T-helper 2 cell treated with Interferon-gamma antibody and Interleukin-4, amounts not matched to agents 5 μg/mL and 100 μg/mL, for 36 hours (primary cell): ENCODE data around the gene UNC13C.
"Not testable (repeated sequence)": the region's sequence is repeated elsewhere in the genome, so short reads cannot be mapped to it uniquely, and the experiment has no call there.

ENCODE experiments used
- DNase-seq: peaks from one replicate; pipeline ENCODE4 v3.0.0; 2021; ENCODE audit warnings: low spot score
- H3K27ac Mint-ChIP-seq: one replicate; pipeline ENCODE4 v1.8.0; 2021; ENCODE audit warnings: mild to moderate bottlenecking, mixed read lengths
- H3K27me3 Mint-ChIP-seq: one replicate; pipeline ENCODE4 v1.8.0; 2021; ENCODE audit warnings: low read depth, mixed read lengths
- H3K36me3 Mint-ChIP-seq: one replicate; pipeline ENCODE4 v1.8.0; 2021; ENCODE audit warnings: low read depth, mixed read lengths
- H3K4me1 Mint-ChIP-seq: one replicate; pipeline ENCODE4 v1.8.0; 2021; ENCODE audit warnings: low read depth, mixed read lengths
- H3K4me3 Mint-ChIP-seq: one replicate; pipeline ENCODE4 v1.8.0; 2022; ENCODE audit warnings: mild to moderate bottlenecking, moderate library complexity, mixed read lengths
- H3K9me3 Mint-ChIP-seq: one replicate; pipeline ENCODE4 v1.8.0; 2021; ENCODE audit warnings: mixed read lengths

Gene UNC13C

DNA sequence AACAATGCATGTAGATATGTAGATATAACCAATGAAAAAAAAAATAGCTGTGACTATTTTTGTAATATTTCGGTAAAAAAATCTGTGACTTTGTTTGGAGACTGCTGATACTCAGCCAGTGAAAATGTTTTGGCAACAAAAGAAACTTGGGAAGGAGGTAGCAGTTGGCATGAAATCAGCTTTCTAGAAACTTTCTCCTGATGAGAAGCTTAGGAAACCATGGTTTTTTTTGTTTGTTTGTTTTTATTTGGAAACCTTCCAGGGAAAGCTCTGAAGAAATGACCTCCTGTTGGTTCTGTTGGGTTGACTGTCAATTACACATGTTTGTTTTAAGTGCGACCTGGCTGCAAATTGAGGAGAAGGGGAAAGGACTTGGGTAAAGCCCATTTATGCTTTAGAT is 445.9 kb downstream of the UNC13C start:
- H3K9me3 Mint-ChIP-seq, result no peaks in the 10 kb centered on the region
- no peaks in the 10 kb centered on the region for H3K4me1 Mint-ChIP-seq
- H3K27ac Mint-ChIP-seq, result no peak overlapping the region
- H3K4me3 Mint-ChIP-seq, result no peak overlapping the region
- no peak for DNase-seq
- no peaks in the 10 kb centered on the region for H3K27me3 Mint-ChIP-seq
- no peaks in the 10 kb centered on the region for H3K36me3 Mint-ChIP-seq

DNA sequence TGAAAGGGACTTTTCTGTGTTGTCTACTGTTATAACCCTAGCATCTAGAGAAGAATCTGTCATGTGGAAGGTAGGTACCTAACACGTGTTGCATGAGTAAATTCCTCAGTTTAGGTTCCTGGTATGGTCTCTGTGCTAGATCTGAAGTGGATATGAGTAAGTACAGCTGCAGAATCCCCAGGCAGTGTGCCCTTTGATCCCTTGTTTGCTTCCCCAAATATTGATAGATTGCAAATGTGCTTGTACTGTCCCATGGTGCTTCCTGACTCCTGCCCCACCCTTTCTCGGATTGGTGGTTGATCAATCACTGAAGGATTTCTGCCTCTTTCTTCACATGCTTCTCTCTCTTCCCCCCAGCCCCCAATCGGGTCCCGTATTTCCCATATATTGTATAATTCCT is 450.4 kb downstream of the UNC13C start:
- Mint-ChIP-seq H3K9me3 (peaks cover 4% of the 10 kb centered on the region), H3K27ac (no peak overlapping the region), H3K4me3 (no peak overlapping the region), H3K27me3 (no peaks in the 10 kb centered on the region), H3K36me3 (no peaks in the 10 kb centered on the region), H3K4me1 (no peaks in the 10 kb centered on the region)
- DNase-seq, result no peak

DNA sequence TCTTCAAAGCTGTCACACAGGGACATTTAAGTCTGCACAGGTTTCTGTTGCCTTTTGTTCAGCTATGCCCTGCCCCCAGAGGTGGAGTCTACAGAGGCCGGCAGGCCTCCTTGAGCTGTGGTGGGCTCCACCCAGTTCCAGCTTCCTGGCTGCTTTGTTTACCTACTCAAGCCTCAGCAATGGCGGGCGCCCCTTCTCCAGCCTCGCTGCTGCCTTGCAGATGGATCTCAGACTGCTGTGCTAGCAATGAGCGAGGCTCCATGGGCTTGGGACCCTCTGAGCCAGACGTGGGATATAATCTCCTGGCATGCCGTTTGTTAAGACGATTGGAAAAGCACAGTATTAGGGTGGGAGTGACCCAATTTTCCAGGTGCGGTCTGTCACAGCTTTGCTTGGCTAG is 472.0 kb downstream of the UNC13C start:
- not testable (repeated sequence) for H3K27me3 Mint-ChIP-seq, H3K27ac Mint-ChIP-seq, H3K4me1 Mint-ChIP-seq, DNase-seq, H3K36me3 Mint-ChIP-seq, H3K4me3 Mint-ChIP-seq
- peaks cover 43% of the 10 kb centered on the region for H3K9me3 Mint-ChIP-seq

DNA sequence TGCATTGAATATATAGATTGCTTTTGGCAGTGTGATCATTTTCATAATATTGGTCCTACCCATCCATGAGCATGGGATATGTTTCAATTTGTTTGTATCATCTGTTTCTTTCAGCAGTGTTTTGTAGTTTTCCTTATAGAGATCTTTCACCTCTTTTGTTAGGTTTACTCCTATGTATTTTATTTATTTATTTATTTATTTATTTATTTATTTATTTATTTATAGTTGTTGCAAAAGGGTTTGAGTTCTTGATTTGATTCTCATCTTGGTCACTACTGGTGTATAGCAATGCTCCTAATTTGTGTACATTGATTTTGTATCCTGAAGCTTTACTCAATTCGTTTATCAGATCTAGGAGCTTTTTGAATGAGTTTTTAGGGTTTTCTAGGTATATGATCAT is 478.2 kb downstream of the UNC13C start:
- peaks cover 57% of the 10 kb centered on the region for H3K9me3 Mint-ChIP-seq
- no peaks in the 10 kb centered on the region for H3K4me1 Mint-ChIP-seq
- H3K36me3 Mint-ChIP-seq, result no peaks in the 10 kb centered on the region
- H3K27ac Mint-ChIP-seq, result no peak overlapping the region
- no peak overlapping the region for H3K4me3 Mint-ChIP-seq
- no peaks in the 10 kb centered on the region for H3K27me3 Mint-ChIP-seq
- no peak for DNase-seq

DNA sequence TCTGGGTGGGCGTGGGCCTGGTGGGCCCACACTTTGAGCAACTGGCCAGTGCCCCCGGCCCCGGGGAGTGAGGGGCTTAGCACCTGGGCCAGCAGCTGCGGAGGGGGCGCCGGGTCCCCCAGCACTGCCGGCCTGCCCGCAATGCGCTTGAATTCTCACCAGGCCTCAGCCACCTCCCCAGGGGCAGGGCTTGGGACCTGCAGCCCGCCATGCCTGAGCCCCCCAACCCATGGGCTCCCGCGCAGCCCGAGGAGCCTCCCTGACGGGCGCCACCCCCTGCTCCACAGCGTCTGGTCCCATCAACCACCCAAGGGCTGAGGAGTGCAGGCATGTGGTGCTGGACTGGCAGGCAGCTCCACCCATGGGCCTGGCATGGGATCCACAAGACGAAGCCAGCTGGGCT is 484.3 kb downstream of the UNC13C start:
- Mint-ChIP-seq H3K4me3 (no peak overlapping the region), H3K36me3 (no peaks in the 10 kb centered on the region), H3K9me3 (peaks cover 32% of the 10 kb centered on the region), H3K27me3 (no peaks in the 10 kb centered on the region), H3K4me1 (no peaks in the 10 kb centered on the region), H3K27ac (no peak overlapping the region)
- no peak for DNase-seq

DNA sequence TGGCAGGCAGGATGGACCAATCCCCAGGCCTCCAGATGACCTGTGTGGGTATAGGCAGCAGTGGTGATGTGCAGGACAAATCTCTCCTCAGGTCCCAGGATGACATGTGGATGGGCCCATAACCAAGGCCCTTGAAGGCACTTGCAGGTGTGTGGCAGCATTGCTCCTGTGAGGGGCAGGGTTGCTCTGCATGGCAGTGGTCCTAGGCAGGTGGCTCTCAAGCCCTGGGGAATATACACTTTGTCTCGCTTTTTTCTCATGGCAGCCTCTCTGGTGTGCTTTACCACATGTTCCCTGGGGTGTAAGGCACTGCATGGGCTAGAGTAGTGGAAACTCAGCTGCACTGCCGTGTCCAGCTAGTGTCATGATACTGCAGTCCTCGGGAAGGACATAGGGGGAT is 503.6 kb downstream of the UNC13C start:
- H3K27me3 Mint-ChIP-seq, result no peaks in the 10 kb centered on the region
- H3K9me3 Mint-ChIP-seq, result peaks cover 12% of the 10 kb centered on the region

DNA sequence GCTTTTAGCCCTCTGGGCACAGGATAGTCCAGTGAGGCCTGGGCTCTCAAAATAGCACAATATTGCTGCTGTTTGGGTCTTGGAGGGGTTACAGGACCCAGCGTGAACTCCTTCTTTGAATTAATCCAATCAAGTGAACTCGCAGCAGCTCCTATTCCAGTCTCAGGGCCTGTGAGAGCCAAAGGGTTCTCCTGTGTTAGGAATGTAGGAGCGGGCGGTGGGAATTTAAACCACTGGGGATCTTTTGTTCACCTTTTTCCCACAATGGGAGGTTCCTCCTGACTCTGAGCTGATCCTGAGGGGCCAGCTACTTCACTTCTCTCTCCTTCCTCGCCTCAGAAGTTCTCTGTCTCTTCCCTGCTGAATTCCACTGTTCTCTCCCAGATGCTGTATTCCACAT is 504.0 kb downstream of the UNC13C start:
- DNase-seq, result no peak
- Mint-ChIP-seq H3K27ac (no peak overlapping the region), H3K4me3 (no peak overlapping the region), H3K36me3 (no peaks in the 10 kb centered on the region), H3K27me3 (no peaks in the 10 kb centered on the region), H3K9me3 (peaks cover 12% of the 10 kb centered on the region), H3K4me1 (no peaks in the 10 kb centered on the region)

More for the DNA sequence above, 503.6 kb downstream of the UNC13C start:
- Mint-ChIP-seq H3K36me3 (no peaks in the 10 kb centered on the region), H3K27ac (no peak overlapping the region), H3K4me1 (no peaks in the 10 kb centered on the region), H3K4me3 (no peak overlapping the region)
- no peak for DNase-seq

DNA sequence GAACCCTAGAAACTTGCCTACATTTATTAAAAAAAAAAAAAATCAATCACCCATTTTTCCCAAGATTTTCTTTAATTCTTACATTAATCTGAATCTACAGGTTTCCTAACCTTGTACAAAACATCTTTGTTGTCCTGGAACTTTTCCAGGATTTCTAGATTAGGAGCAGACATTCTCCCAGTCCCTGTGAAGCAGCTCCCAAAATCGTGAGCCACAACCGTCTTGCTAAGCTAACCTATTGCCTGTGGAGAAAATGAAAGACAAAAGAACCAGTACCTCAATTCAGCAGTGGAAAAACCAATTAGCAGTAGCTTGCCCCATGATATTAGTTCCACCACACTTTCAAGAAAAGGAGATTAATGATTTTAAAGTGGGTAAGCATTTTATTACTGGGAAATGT is 522.1 kb downstream of the UNC13C start:
- no peak overlapping the region for H3K4me3 Mint-ChIP-seq
- no peaks in the 10 kb centered on the region for H3K27me3 Mint-ChIP-seq
- no peaks in the 10 kb centered on the region for H3K36me3 Mint-ChIP-seq
- no peaks in the 10 kb centered on the region for H3K9me3 Mint-ChIP-seq
- H3K4me1 Mint-ChIP-seq, result no peaks in the 10 kb centered on the region
- no peak overlapping the region for H3K27ac Mint-ChIP-seq
- no peak for DNase-seq

DNA sequence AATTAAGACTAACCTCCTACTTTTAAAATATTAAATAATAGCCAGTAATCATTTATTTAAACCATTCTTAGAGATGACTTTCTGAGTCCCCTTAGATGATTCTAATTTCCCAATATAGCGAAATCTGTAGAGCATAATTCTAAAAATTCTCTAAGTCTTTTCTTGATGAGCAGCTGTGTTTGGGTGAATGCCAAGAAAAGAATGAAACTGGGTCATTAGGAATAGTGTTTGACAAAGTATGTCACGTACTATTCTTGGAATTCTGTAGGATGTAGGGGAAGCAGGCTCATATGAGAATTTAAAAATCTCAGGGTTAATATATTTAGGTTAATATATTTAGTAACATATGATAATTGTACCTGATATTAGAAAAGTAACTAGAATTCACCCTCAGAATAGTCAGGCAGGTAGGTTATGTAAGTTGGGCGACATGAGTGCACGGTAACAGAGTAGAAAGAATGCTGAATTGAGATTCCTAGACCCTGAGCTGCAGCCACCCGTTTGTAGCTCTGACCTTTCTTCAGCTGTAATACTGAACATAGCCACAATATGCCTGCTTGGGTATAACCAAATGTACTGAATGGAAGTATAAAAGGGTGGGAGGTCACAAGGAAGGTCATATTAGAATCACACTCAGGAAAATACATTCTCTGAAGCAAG is 524.3 kb downstream of the UNC13C start:
- no peak overlapping the region for H3K4me3 Mint-ChIP-seq
- H3K27ac Mint-ChIP-seq, result no peak overlapping the region
- no peak for DNase-seq
- H3K4me1 Mint-ChIP-seq, result no peaks in the 10 kb centered on the region
- no peaks in the 10 kb centered on the region for H3K27me3 Mint-ChIP-seq
- no peaks in the 10 kb centered on the region for H3K36me3 Mint-ChIP-seq
- no peaks in the 10 kb centered on the region for H3K9me3 Mint-ChIP-seq

DNA sequence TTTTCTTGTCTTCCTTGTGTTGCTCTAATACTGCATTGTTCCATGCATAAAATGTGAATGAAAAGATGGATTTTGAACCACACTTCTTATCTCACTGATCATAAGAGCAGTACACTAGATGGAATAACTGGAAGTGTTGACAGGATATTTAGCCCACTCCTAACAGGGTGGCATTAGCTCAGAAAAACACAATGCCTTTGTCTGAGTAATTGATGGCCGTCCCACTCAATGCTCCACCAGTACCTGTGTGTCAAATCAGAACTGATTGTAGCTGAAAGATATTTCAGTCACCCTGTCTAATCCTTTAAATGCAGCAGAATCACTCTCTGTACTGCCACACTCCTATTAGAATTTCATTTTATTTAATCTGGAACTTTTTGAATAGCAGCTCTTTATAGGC is 526.5 kb downstream of the UNC13C start:
- no peaks in the 10 kb centered on the region for H3K9me3 Mint-ChIP-seq
- no peaks in the 10 kb centered on the region for H3K4me1 Mint-ChIP-seq
- H3K27ac Mint-ChIP-seq, result no peak overlapping the region
- no peaks in the 10 kb centered on the region for H3K27me3 Mint-ChIP-seq
- H3K4me3 Mint-ChIP-seq, result no peak overlapping the region
- no peak for DNase-seq
- H3K36me3 Mint-ChIP-seq, result no peaks in the 10 kb centered on the region

DNA sequence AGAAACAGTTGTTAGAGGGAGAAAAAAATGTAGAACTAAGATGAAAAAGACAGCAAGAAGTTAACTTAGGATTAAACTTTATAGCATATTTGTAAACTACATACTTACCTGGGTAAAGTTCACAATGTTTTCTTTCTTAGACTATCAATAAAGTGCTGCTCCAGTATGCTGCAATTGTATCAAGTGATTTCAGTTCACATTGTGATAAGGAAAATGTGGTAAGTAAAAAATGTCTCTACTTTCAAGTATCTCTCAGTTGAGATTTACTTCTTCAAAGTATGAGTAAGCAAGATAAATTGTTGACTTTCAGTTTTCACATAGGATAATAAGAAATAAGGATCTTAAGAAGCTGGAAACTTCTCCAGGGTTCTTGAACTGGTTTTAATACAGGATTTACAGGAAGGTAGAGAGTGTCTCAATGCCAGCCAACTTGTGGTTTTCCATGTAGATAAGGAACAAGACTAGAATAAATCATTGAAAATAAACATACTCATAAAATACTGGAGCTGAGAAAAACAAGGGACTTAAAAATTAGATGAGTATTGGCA is 528.8 kb downstream of the UNC13C start:
- Mint-ChIP-seq H3K27ac (no peak overlapping the region), H3K4me1 (no peaks in the 10 kb centered on the region), H3K27me3 (no peaks in the 10 kb centered on the region)

DNA sequence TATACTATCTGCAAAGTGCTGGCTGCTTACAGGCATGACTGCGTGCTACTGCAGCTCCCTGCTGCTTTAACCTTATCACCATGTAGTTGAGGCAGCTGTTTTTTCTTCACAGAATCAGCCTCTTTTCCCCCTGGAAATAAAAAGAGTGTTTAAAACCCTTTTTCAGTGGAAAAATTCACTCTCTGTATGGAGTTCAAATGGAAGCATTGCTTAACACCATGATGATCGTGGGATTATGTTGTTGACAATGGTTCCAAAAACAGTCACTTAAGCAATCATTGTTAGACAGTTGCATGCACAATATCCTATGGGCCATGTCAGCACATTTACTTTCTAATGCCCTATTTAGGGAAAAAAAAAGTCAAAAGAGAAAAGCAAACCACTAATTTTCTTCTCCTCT is 536.4 kb downstream of the UNC13C start:
- no peak overlapping the region for H3K4me3 Mint-ChIP-seq
- no peaks in the 10 kb centered on the region for H3K27me3 Mint-ChIP-seq
- H3K4me1 Mint-ChIP-seq, result peaks cover 6% of the 10 kb centered on the region
- no peaks in the 10 kb centered on the region for H3K9me3 Mint-ChIP-seq
- DNase-seq, result no peak
- no peaks in the 10 kb centered on the region for H3K36me3 Mint-ChIP-seq
- H3K27ac Mint-ChIP-seq, result no peak overlapping the region

More for the DNA sequence above, 528.8 kb downstream of the UNC13C start:
- H3K4me3 Mint-ChIP-seq, result no peak overlapping the region
- no peak for DNase-seq
- H3K9me3 Mint-ChIP-seq, result no peaks in the 10 kb centered on the region
- no peaks in the 10 kb centered on the region for H3K36me3 Mint-ChIP-seq

DNA sequence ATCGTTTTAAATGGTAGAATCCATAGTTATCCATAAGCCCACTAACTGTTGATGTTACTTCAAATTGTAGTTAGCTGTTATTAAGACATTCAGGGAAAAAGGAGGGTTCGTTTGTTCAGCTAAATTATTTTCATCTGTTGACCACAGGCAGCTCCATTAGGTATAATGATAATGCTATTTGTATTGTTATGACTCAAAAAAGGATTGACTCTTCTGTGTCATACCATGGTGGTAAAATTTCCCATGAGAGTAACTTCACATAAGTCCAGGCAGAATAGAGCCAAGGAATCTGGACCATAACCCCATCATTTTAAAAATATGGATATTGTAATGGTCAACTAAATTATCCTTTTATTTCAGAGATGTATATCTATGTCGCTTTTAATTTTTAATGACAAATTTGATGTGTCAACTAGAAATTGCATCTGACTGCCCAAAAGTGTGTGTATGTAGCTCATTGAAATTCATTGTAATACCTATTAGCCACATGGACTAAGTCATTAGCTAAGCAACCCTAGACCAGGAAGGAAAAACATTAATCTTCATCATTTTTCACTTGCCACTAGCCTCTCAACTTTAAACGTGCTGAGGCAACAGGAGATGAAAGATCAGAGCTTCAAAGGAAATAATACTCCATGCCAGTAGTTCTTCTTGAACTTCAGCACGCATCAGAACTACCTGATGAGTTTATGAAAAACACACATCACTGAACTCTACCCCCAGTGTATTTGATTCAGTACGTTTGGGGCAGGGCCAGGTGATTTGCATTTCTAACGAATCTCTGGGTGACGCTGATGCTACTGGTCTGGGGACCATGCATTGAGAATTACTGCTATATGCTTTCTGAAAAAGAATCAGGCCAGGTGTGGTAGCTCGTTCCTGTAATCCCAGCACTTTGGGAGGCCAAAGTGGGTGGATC is 537.7 kb downstream of the UNC13C start:
- Mint-ChIP-seq H3K9me3 (no peaks in the 10 kb centered on the region), H3K27ac (no peak overlapping the region), H3K27me3 (no peaks in the 10 kb centered on the region), H3K4me1 (peaks cover 8% of the 10 kb centered on the region), H3K36me3 (no peaks in the 10 kb centered on the region), H3K4me3 (no peak overlapping the region)
- DNase-seq, result no peak

DNA sequence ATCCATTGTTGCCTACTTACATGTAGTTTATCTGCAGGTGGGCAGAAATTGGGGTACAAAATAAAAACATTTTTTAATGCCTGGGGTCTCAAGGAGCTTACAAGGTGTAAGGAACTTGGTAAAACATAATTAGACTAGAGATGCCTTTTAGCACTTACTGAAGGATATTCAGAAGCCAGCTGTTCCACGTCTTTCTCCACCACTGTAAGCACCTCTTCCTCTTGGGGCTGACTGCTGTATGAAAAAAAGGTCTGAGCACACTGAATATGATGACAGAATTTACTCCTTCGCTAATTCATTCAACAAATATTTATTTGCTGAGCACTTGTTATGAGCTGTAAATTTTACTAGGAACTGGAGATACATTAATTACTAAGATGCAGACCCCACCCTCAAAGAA is 539.1 kb downstream of the UNC13C start:
- H3K27ac Mint-ChIP-seq, result no peak overlapping the region
- no peaks in the 10 kb centered on the region for H3K36me3 Mint-ChIP-seq
- H3K27me3 Mint-ChIP-seq, result no peaks in the 10 kb centered on the region
- DNase-seq, result no peak
- H3K4me3 Mint-ChIP-seq, result no peak overlapping the region
- H3K4me1 Mint-ChIP-seq, result peaks cover 8% of the 10 kb centered on the region
- no peaks in the 10 kb centered on the region for H3K9me3 Mint-ChIP-seq
